Forelimb muscle (tissue), 1 donor: ENCODE results near the gene SOX8. TPM values are rescaled to one million over a fixed set of nuclear protein-coding genes. Genes with fewer than 3 reads are reported as not detected.
"Not testable (repeated sequence)": the region's sequence is repeated elsewhere in the genome, so short reads cannot be mapped to it uniquely, and the experiment has no call there.

ENCODE experiments used
- DNase-seq: peaks from one replicate; pipeline ENCODE4 v3.0.0-alpha.2; 2013; ENCODE audit warnings: low read depth
- polyA plus RNA-seq: library from polyadenylated mRNA; unstranded; fragments of 120-200 nt; gene quantifications from one replicate; pipeline ENCODE4 v1.2.1, GENCODE V29; 2013; ENCODE audit not compliant: insufficient read length

SOX8 gene
- polyA plus RNA-seq, 1 donor, result 36.9 TPM

DNA sequence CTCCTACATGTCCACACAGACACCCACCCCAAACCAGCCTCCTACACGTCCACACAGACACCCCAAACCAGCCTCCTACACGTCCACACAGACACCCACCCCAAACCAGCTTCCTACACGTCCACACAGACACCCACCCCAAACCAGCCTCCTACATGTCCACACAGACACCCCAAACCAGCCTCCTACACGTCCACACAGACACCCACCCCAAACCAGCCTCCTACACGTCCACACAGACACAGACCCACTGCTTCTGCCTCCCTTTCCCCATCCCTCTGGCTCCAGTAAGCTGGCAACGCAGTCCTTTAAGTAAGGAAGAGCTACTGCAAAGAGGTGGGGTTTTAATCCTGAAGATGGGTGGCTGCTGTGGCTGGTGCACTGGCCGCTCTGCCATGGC lies 27.8 kb upstream of the SOX8 start:
- not testable (repeated sequence) for DNase-seq

DNA sequence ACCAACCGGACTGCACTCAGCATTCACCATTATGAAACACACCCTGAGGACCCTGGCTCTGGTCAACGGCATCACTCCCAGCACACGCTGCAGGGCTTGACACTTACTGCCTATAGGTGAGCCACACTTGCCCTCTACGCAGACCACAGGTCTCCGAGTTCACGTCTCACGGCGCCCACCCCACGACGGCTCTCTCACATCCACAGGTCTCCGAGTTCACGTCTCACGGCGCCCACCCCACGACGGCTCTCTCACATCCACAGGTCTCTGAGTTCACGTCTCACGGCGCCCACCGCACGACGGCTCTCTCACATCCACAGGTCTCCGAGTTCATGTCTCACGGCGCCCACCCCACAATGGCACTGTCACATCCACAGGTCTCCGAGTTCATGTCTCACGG lies 25.8 kb upstream of the SOX8 start:
- not testable (repeated sequence) for DNase-seq

DNA sequence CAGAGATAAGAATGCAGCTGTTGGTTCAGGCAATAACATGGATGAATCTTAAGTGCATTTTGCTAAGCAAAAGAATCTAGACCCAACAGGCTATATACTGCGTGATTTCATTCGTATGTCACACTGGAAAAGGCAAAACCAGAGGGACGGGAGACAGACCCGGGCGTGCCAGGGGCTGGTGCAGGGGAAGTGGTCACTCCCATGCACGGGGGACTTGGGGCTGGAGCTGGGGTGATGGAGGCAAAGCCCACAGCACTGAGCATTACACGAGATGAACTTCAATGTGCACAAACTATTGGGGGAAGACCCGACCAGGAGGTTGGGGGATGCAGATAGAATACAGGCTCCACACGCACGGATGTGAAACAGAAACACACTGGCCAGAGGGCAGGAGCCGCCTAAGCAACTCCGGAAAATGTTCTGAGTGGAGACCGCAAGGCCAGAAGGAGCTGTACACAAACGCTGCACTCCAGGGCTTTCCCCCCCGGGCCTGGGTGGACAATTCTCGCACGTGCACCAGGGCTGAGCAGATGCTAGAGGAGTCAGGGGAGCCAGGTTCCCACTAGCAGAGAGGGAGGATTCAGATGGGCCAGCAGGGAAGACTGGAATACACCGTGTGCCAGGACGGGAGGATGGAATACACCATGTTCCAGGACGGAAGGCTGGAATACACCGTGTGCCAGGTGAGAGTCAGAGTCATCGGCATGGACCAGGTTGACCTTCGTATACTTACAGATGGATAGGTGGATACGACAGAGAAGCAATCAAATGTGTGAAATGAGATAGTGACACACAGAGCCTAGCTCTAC lies 22.1 kb upstream of the SOX8 start:
- no peak for DNase-seq

DNA sequence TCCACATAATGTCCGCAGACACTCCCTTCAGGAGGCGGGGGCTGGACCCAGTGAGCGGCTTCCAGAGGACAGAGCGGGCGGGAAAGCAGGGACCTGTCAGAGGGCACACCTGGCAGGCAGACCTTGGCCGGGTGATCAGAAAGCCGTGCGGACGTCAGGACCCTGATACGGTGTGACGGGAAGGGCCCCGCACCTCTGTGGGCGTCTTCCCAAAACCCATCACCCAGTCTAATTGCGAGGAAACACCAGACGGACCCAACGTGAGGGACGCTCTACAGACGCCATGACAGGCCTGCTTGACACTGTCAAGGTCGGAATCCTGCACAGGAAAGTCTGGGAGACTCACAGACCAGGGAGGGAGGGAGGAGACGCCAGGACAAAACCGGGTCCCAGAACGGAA lies 19.2 kb upstream of the SOX8 start:
- DNase-seq, result no peak

DNA sequence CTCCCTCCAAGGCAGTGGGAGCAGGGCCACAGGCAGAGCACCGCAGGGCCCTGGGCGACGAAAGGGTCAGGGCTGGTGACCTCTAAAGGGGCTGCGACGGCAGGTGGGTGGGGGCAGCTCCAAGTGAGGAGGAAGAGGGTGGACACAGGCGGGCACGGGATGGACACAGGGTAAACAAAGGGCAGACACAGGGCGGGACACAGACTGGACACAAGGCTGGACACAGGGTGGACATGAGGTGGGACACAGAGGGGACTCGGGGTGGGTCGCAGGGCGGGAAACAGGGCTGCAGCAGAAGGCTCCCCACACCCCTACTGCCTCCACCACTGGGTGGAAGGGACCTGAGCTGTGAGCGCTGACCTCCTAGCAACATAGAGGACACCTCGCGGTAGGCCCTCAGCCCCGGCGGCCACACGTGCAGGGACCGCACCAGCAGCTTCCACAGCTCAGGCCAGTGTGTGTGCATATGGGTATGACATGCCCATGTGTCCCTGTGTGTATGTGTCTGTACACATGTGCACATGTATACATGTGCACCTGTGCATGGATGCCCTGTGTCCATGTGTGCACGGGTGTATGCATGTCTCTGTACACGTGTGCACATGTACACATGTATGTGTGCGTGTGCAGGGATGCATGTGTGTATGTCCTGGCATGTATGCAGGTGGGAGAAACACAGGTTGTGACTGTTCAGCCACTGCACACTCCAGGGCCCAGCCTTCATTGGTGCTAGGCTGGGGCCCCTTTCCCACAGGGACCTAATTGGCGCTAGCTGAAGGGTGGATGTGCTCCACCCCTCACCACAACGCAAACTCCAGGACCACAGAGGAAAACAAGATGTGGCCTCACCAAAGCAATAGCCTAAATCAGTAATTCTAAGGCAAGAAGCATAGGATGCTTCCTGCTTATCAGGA lies 18.4 kb upstream of the SOX8 start:
- DNase-seq, result no peak

DNA sequence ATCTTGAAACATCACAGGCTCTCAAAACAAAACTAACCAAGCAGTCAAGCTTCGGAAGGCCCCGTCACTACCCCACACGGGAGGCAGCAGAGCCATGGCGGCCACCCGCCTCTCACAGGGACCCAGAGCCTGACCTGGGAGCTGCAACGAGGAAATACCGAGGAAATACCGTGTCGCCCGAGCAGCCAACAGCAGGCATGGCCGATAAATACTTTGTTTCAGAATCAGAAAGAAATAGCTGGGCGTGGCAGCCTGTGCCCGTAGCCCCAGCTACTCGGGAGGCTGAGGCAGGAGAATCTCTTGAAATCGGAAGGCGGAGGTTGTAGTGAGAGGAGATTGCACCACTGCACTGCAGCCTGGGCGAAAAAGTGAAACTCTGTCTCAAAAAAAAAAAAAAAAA lies 17.7 kb upstream of the SOX8 start:
- DNase-seq, result no peak

DNA sequence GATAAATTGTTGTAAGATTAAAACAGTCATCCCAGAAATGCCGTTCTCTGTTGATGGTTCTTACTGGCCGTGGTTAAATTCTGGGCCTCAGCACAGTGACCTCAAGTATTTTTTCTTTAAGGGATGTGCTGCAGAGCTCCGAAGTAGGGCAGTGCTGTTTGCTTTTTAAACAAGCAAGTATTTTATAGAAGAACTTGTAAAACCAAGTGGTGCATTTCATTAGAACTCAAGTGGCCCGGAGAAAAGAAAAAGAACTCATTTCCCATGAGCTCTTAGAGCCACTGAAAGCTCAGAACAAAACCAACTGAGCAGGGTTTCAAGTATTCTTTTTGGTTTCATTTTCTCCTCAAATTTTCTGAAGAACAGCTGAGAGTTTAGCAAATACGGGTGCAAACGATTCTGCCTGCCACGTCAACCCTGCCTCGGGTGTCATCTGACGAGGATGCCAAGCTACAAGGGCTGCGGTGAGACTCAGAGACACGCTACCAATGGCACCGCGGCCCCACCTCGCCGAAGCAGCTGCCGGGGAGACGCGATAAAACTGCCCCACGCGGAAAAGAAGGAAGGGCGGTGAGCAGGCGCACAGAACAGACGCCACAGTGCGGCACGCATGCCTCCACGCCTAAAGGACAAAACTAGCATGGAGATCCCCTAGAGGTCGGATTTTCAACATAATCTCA lies 17.1 kb upstream of the SOX8 start:
- no peak for DNase-seq

DNA sequence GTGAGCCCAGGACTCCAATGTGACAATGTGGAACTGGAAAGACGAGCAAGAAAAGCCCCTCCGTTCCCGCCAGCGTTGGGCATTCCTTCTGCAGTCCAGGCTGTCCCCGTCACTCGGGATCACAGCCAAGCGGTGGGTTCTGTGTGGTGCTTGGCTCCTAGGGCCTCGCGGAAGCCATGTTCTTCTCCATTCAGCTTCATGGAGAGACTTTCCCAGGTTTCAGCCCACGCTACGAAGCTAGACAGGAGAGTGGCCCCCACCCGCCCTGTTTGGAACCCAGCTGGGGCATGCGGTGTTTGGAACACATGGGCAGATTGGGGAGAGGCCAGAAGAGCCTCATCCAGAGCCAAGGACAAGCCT lies 16.6 kb upstream of the SOX8 start:
- no peak for DNase-seq

DNA sequence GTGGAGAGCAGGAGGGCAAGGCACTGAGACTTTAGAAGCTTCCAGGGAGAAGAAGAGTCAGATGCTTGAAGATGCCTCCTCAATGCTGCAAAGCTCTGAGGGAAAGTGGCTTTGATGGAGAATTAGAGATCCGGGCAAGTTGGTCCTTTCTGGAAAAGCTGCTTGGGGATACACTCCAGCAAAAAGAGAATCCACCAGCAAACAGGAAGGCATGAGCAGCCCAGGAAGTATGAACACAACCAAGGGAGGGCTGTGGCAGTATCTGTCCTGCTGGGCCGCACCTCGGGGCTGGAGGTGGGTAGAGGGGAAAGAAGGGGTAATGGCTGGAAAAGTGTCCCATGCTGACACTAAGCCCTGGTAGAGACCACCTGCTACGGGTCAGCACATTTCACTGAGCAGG lies 16.1 kb upstream of the SOX8 start:
- no peak for DNase-seq

DNA sequence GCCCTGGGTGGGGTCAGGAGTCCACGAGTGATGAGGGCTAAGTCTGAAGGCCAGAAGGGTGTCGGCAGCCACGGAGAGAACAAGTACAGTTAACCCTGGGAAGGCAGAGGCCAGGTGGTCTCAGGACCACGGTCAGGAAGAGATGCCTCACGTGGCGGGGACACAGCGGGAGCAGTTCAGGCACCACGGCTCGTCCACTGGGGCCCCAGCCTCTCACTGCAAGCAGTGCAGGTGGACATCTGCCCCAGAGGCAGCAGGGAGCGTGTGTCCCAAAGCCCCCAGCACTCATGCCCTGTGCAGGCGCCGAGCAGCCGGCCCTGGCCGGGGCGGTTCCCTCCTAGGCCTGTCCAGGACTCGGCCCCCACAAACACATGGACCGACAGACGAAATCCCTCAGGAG lies 15.5 kb upstream of the SOX8 start:
- no peak for DNase-seq

DNA sequence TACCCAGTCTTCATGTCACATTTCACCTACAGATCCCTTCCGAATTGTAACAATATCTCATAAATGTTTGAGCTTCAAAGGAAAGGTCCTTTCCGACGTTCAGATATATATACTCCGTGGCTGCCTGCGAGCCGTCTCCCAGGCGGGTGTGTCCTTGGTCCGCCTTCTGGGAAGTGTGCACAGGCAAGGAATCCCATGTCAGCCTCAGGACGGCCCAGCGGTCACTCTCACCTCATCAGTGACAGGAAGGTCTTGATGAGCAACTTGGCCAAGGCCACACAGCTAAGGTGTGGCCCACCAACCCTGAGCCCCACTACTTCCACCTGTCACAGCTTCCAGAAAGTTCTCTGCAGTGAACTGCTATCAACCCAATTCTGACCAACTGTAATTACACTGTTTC lies 15.1 kb upstream of the SOX8 start:
- no peak for DNase-seq

DNA sequence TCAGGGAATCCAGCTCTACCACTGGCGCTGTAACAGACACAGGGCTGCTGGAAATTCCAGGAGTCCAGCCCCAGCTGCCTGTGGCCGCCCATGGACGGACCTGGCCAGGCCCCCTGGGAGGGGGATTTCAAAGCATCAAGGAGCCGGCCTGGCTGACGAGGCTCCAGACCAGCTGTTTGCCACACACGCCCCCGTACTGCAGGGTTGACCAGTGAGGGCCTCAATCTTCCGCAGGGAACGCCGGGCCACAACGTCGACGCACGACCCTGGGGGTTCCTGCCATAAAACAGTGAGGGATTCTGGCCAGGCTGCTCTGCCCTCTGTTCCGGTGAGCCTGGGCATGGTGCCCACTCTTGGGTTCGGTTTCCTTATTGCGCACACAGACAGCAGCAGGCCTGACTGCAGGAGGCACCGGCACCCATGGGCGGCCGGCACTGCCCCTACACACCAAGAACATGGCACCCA lies 14.5 kb upstream of the SOX8 start:
- no peak for DNase-seq

DNA sequence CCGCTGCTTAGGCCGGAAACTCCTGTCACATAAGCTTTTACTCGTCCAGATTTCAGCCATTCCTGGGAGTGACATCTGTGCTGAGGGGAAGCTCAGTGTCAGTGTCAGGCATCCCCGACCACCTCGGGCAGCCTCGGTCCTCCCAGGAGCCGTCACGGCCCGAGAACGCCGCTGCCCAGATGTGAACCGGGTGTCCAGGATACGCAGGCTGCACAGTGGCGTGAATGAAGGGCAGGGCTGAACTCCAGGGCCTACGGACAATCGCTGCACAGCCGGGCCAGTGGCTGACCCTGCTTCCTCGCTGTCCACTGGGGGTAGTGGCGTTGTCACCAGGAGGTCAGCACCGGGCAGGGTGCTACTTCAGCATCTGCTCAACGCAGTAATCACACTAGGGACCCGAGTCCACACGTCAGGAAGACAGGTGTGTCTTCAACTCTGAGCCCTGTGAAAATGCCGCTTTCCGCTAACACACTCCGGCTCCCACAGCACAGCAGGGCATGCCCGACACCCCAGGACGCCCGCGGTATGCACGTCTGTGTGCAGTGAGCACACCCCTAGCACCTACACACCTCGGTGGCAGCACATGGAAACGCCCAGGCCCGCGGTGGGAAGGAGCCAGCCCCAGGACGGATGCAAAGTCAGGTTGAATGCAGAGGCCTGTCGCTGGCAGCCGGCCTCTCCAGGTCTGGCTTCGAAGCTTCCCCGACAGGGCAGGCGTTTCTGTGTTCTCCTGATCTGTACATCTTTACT lies 13.8 kb upstream of the SOX8 start:
- DNase-seq, result no peak

DNA sequence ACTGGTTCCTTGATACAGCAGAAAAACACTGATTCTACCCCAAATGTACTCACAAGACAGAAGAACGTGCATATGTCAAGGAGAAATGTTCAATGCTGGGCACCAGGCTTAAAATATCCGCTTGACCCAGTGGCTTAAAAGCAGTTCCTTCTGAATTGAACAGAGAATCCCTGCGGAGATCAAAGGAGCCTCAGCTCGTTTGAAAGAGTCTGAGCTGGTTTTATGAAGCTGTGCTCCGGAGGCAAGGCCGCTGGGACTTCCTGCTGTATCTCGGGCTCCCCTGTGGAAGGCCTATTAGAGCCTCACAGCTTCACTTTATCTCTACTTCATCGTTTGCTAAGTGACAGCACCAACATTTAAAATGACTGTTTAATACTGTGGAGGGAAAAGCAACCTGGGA lies 12.9 kb upstream of the SOX8 start:
- no peak for DNase-seq

DNA sequence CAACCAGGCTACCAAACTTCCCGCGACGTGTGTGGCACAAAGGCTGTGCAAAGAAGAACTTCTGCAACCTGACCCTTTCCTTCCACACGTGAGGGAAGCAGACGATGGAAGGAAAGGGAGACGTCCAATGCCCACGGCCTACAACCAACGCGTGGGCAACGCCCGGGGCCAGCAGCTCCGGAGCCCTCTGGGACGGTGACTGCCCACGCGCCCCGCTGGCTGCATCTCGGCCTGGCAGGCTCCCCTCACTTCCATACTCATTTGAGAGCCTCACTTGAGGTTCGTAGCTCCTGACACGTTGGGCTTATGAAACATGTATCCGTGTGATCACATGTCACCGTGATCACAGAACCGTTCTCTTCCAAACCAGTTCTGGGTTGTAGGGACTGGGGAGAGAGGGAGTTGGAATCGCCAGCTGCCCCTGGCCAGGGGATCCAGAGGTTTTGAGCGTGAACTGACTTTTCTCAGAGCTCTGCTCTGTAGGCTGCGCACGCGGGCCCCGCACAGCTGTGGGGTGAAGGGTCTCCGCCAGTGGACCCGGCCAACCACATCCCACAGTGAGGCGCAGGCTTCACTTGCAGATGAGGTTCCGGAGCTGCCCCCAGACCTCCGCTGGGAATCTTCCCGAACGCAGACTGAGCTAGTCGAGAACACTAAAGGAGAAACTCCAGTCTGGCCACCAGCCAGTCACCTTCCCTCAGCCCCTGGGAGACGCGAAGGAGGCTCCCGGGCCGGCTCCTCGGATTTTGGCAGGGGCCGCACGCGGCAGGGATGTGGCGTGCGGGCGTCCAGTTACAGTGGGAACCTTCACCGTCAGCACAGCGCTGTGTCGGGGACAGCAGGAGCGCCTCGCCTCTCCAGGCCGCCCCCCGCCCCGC lies 11.8 kb upstream of the SOX8 start:
- no peak for DNase-seq

DNA sequence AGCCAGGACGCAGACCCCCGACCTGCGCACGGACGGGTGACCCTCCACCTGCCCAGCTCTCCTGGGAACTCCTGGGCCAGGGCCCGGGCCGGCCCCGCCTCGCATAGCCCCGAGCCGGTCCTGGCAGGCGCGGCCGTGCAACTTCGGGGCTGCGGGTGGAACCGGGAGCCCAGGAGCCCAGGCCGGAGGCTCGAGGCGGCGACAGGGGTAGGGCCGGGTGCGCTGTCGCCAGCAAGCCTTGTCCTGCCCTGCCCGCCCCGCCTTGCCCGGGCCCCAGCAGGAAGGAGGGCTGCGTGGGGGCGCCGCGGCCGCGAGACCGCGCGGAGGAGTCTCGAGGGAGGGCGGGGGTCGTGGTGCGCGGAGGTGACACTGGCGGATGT lies 11.2 kb upstream of the SOX8 start:
- DNase-seq, result no peak

DNA sequence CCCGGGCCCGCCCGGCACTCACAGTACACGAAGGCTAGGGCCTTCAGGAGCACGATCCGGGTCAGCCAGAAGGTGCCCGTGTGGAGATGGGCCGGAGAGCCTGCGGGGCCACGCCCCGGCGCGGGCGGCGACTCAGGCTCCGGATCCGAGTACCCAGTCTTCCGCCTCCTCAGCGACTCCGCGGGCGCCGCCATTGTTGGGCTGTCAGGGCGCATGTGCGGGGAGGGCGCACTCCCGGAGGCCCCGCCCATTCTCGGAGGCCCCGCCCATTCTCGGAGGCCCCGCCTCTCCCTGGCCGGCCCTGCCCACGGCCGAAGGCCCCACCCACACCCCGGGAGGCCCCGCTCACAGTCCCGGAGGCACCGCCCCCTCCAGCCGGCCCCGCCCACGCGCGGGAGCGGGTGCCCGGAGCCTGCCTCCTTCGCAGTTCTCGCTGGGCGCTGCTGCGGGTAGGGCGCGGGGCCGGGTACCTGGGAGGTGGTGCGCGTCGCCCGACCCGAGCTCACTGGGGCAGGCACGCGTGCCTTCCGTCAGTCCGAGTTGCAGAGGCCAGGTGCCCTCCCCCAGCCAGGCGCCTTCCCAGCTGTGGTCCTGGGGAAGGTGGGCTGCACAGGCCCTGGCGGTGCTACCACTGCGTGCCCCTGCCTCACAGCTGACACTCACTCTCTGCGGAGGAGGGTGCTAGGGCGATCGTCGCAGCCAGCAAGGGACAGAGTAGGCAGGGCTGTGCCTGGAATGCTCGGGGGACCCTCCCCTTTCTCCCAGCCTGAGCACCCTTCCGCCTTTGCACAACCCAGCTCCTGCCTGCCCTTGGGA lies 10.6 kb upstream of the SOX8 start, which contains the start of gene LMF1:
LMF1 (minus strand) TSS at position 219 of the 816 bp plus-strand sequence; CDS start at position 215, 4 bp downstream.
- no peak for DNase-seq

DNA sequence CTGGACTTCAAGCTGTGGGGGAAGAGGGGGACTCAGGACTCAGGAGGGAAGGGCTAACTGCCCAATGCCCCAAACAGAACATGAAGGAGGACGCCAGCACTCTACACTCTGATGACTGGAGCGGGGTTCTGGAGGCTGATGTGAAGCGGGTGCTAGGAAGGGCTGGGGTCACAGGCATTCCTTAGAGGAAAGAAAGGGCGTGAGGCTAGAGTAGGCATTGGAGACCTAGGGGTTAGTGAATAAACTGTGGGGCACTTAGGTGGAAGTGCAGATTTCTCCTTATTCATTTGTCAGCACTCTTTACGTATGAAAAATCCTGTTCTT lies 10.0 kb upstream of the SOX8 start:
- no peak for DNase-seq

DNA sequence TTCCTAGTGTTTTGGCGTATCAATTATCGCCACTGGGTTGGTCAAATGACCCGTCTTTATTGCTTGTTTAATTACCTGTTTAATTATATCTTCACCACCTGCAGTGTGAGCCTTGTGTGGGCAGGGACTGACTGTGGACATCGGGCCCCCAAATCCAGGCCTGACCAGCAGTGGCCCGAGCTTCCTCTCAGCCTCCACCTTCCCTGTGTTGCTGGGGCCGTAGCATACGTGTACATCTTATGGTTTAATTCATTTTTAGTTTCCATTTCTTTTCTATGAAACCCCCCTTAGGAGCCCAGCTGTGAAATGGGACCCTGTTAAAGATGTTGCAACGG lies 9.6 kb upstream of the SOX8 start:
- no peak for DNase-seq
